Smooth muscle cell (in vitro differentiated cells): ENCODE results near the gene NKAIN1. TPM values are rescaled to one million over a fixed set of nuclear protein-coding genes. Genes with fewer than 3 reads are reported as not detected.

Source experiments
- DNase-seq: peaks from one replicate; lab custom pipeline; 2025; ENCODE audit not compliant: unreplicated experiment; lab: John Stamatoyannopoulos, UW
- H2AFZ ChIP-seq: fragments of 200-600 bp; sonication (generic); 2 replicates; pipeline ENCODE4 v1.6.0; 2016; ENCODE audit warnings: antibody characterized with exemption, low read depth, mild to moderate bottlenecking
- H3F3A ChIP-seq: fragments of 200-600 bp; sonication (generic); 2 replicates; pipeline ENCODE4 v1.6.0; 2017; ENCODE audit warnings: antibody characterized with exemption, low read depth
- H3K27ac ChIP-seq: fragments of 200-600 bp; sonication (generic); 2 replicates; pipeline ENCODE4 v1.5.1; 2016; ENCODE audit warnings: low read depth, mild to moderate bottlenecking
- H3K27me3 ChIP-seq: fragments of 200-600 bp; sonication (generic); 2 replicates; pipeline ENCODE4 v1.6.1; 2016; ENCODE audit warnings: low read depth, mild to moderate bottlenecking
- H3K36me3 ChIP-seq: fragments of 200-600 bp; sonication (generic); 2 replicates; pipeline ENCODE4 v1.5.1; 2016; ENCODE audit warnings: low read depth
- H3K4me1 ChIP-seq: fragments of 200-600 bp; sonication (generic); 2 replicates; pipeline ENCODE4 v1.5.1; 2016; ENCODE audit warnings: low read depth
- H3K4me2 ChIP-seq: fragments of 200-600 bp; sonication (generic); 2 replicates; pipeline ENCODE4 v1.6.0; 2016; ENCODE audit warnings: mild to moderate bottlenecking
- H3K4me3 ChIP-seq: fragments of 200-600 bp; sonication (generic); 2 replicates; pipeline ENCODE4 v1.5.1; 2016; ENCODE audit warnings: mild to moderate bottlenecking
- H3K79me2 ChIP-seq: fragments of 200-600 bp; sonication (generic); 2 replicates; pipeline ENCODE4 v1.6.0; 2016; ENCODE audit warnings: low read depth, mild to moderate bottlenecking
- H3K9ac ChIP-seq: fragments of 200-600 bp; sonication (generic); 2 replicates; pipeline ENCODE4 v1.6.0; 2016; ENCODE audit warnings: low read depth
- H3K9me3 ChIP-seq: fragments of 200-600 bp; sonication (generic); replicated peaks from 2 replicates; pipeline ENCODE4 v1.5.1; 2016; ENCODE audit warnings: low read depth
- H4K20me1 ChIP-seq: fragments of 200-600 bp; sonication (generic); 2 replicates; pipeline ENCODE4 v1.6.0; 2016; ENCODE audit warnings: low read depth
- WGBS: methylation state at CpG from one replicate; pipeline ENCODE4 v1.1.7; 2016; ENCODE audit warnings: low lambda C conversion rate; 5-methylcytosine and 5-hydroxymethylcytosine counted together
- polyA plus RNA-seq: library from polyadenylated mRNA; unstranded; fragments of >200 nt; fragmentation: Nextera tagmentation; extraction: Ambion mirVana; gene quantifications from 2 replicates; pipeline ENCODE4 v1.2.1, GENCODE V29; 2016
- total RNA-seq: library from RNA; depleted of rRNA; stranded (reverse); fragments of >200 nt; gene quantifications from 2 replicates; pipeline ENCODE4 v1.2.3, GENCODE V29; 2014
- TF ChIP-seq, protein P1 (sequence below): fragments of 200-600 bp; sonication (generic); IDR thresholded peaks from 2 replicates; pipeline ENCODE4 v1.5.1; 2017; ENCODE audit warnings: borderline replicate concordance, mild to moderate bottlenecking, antibody characterized with exemption; ENCODE audit not compliant: insufficient read depth, poor library complexity, severe bottlenecking

NKAIN1 gene
- total and polyA plus RNA-seq, 2 experiments from 2014 or later = 0.39 TPM; not detected in 1

DNA sequence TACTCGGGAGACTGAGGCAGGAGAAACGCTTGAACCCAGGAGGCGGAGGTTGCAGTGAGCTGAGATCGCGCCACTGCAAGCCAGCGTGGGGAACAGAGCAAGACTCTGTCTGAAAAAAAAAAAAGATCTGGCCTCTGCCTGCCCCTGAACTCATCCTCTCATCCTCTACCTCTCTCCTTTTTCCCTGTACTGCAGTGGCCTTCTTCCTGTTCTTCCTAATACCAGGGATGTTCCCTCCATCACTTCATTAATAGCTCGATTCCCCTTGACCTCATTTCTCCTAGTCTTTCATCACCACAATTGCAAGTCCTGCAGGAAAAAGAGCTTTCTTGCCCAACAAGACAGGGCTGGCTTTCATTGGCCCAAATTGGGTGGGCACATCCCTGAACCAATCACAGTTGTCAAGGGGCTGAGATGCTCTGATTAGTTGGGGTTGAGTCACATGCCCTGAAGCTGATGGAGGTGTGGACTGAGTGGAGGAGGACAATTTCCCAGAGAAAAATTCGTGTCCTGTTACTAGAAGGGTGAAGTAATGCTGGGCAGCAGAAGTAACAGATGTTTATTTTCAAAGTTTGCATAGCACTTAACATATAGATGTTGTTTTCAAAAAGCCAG is 87.4 kb downstream of the NKAIN1 start:
- TF ChIP-seq, protein P1, sequence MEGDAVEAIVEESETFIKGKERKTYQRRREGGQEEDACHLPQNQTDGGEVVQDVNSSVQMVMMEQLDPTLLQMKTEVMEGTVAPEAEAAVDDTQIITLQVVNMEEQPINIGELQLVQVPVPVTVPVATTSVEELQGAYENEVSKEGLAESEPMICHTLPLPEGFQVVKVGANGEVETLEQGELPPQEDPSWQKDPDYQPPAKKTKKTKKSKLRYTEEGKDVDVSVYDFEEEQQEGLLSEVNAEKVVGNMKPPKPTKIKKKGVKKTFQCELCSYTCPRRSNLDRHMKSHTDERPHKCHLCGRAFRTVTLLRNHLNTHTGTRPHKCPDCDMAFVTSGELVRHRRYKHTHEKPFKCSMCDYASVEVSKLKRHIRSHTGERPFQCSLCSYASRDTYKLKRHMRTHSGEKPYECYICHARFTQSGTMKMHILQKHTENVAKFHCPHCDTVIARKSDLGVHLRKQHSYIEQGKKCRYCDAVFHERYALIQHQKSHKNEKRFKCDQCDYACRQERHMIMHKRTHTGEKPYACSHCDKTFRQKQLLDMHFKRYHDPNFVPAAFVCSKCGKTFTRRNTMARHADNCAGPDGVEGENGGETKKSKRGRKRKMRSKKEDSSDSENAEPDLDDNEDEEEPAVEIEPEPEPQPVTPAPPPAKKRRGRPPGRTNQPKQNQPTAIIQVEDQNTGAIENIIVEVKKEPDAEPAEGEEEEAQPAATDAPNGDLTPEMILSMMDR = no peak
- no peak overlapping the region for H3K4me3 ChIP-seq
- no peaks in the 10 kb centered on the region for H3K36me3 ChIP-seq
- no peaks in the 10 kb centered on the region for H3K79me2 ChIP-seq
- no peak overlapping the region for H3K9ac ChIP-seq
- H3K4me1 ChIP-seq = peaks cover 10% of the 10 kb centered on the region
- H3K27ac ChIP-seq = no peak overlapping the region
- H4K20me1 ChIP-seq = no peaks in the 10 kb centered on the region
- 76% methylated on average over 8 of the region's 8 CpGs for WGBS
- no peaks in the 10 kb centered on the region for H3K27me3 ChIP-seq
- no peak for DNase-seq
- H2AFZ ChIP-seq = peak overlapping the region; percentile 12
- H3K9me3 ChIP-seq = no peaks in the 10 kb centered on the region
- peaks cover 10% of the 10 kb centered on the region for H3F3A ChIP-seq
- H3K4me2 ChIP-seq = peak overlapping the region; percentile 20

DNA sequence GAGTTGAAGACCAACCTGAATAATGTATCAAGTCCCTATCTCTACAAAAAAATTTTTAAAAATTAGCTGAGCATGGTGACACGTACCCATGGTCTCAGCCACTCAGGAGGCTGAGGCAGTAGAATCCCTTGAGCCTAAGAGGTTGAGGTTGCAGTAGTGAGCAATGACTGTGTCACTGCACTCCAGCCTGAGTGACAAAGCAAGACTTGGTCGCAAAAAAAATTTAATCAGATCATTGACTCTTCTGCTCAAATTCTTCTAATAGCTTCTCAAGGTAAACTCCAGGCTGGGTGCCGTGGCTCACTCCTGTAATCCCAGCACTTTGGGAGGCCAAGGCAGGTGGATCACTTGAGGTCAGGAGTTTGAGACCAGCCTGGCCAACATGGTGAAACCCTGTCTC is 88.3 kb downstream of the NKAIN1 start:
- 90% methylated on average over 3 of the region's 3 CpGs for WGBS
- H2AFZ ChIP-seq = no peak overlapping the region
- no peaks in the 10 kb centered on the region for H3K79me2 ChIP-seq
- no peak overlapping the region for H3K9ac ChIP-seq
- H3F3A ChIP-seq = peaks cover 10% of the 10 kb centered on the region
- TF ChIP-seq, protein P1 = no peak
- no peaks in the 10 kb centered on the region for H3K36me3 ChIP-seq
- H4K20me1 ChIP-seq = no peaks in the 10 kb centered on the region
- peaks cover 10% of the 10 kb centered on the region for H3K4me1 ChIP-seq
- H3K27me3 ChIP-seq = no peaks in the 10 kb centered on the region
- H3K9me3 ChIP-seq = no peaks in the 10 kb centered on the region
- no peak overlapping the region for H3K4me2 ChIP-seq
- no peak overlapping the region for H3K27ac ChIP-seq
- H3K4me3 ChIP-seq = no peak overlapping the region
- DNase-seq = no peak

GRCh38 chr1:31148409-31148808 is 91.3 kb downstream of the NKAIN1 start:
- no peak overlapping the region for H3K9ac ChIP-seq
- H3K9me3 ChIP-seq = no peaks in the 10 kb centered on the region
- H3K4me1 ChIP-seq = no peaks in the 10 kb centered on the region
- no peak overlapping the region for H2AFZ ChIP-seq
- no peak overlapping the region for H3K27ac ChIP-seq
- DNase-seq = no peak
- TF ChIP-seq, protein P1 = no peak
- H3K36me3 ChIP-seq = no peaks in the 10 kb centered on the region
- no peaks in the 10 kb centered on the region for H4K20me1 ChIP-seq
- H3K27me3 ChIP-seq = no peaks in the 10 kb centered on the region
- no peak overlapping the region for H3K4me2 ChIP-seq
- H3K4me3 ChIP-seq = no peak overlapping the region
- WGBS = 96% methylated on average over 1 of the region's 1 CpG
- peaks cover 6% of the 10 kb centered on the region for H3F3A ChIP-seq
- H3K79me2 ChIP-seq = no peaks in the 10 kb centered on the region

GRCh38 chr1:31145648-31146047 is 94.0 kb downstream of the NKAIN1 start:
- no peak overlapping the region for H3K4me2 ChIP-seq
- H4K20me1 ChIP-seq = no peaks in the 10 kb centered on the region
- H3K79me2 ChIP-seq = no peaks in the 10 kb centered on the region
- no peaks in the 10 kb centered on the region for H3K9me3 ChIP-seq
- H3K4me3 ChIP-seq = no peak overlapping the region
- H3K4me1 ChIP-seq = no peaks in the 10 kb centered on the region
- H3K36me3 ChIP-seq = no peaks in the 10 kb centered on the region
- no peak overlapping the region for H3K27ac ChIP-seq
- H3K9ac ChIP-seq = no peak overlapping the region
- H3F3A ChIP-seq = peaks cover 4% of the 10 kb centered on the region
- no peak for DNase-seq
- 40% methylated on average over 3 of the region's 3 CpGs for WGBS
- no peak overlapping the region for H2AFZ ChIP-seq
- no peaks in the 10 kb centered on the region for H3K27me3 ChIP-seq
- TF ChIP-seq, protein P1 = no peak
